ENCODE measurements around the gene GNG7. TPM values are rescaled to one million over a fixed set of nuclear protein-coding genes. Genes with fewer than 3 reads are reported as not detected.

The GNG7 gene
- polyA plus RNA-seq, 1 experiment = 0.57 TPM

GRCh38 chr19:2633693-2634075, 68.8 kb downstream of the GNG7 start:
- Histone ChIP-seq H3K27ac (ENCODE audit: low read depth, low read length) (no peak overlapping the region), H3K4me3 (ENCODE audit: low read depth, low read length) (no peak overlapping the region), H3K9me3 (ENCODE audit: control insufficient read depth, insufficient read depth, low read length) (peaks cover 20% of the 10 kb centered on the region), H3K27me3 (ENCODE audit: control insufficient read depth, insufficient read depth, low read length) (peaks cover 4% of the 10 kb centered on the region)
- no peak for TF ChIP-seq CTCF (IDR thresholded peaks at IDR 0.05; ENCODE audit: low read depth, low read length)
- POLR2A ChIA-PET = interaction anchor here (1.3 kb wide), 1 partner anchor 158 kb away, joined by 5 read pairs; the partner anchor contains the start of gene GADD45B
- DNase-seq (ENCODE audit: low read depth, low spot score) = no peak
- CTCF ChIA-PET = no interaction called here

- POLR2A ChIA-PET = no interaction called here
- DNase-seq (ENCODE audit: low read depth, low spot score) = no peak
- CTCF ChIA-PET = interaction anchor here (1.1 kb wide), 1 partner anchor 18 kb away, joined by 5 read pairs; no protein-coding TSS in a partner anchor
Measured at GRCh38 chr19:2631213-2631821, 71.2 kb downstream of the GNG7 start.

GRCh38 chr19:2630352-2631001, 72.0 kb downstream of the GNG7 start:
- DNase-seq (ENCODE audit: low read depth, low spot score) = no peak
- POLR2A ChIA-PET = no interaction called here
- CTCF ChIA-PET = interaction anchor here (1.1 kb wide), 1 partner anchor 17 kb away, joined by 5 read pairs; no protein-coding TSS in a partner anchor

More at GRCh38 chr19:2631213-2631821, 71.2 kb downstream of the GNG7 start:
- TF ChIP-seq CTCF (IDR thresholded peaks at IDR 0.05; ENCODE audit: low read depth, low read length) = no peak
- H3K9me3 ChIP-seq (ENCODE audit: control insufficient read depth, insufficient read depth, low read length) = peaks cover 21% of the 10 kb centered on the region
- H3K27me3 ChIP-seq (ENCODE audit: control insufficient read depth, insufficient read depth, low read length) = peaks cover 4% of the 10 kb centered on the region
- no peak overlapping the region for H3K4me3 ChIP-seq (ENCODE audit: low read depth, low read length)
- H3K27ac ChIP-seq (ENCODE audit: low read depth, low read length) = no peak overlapping the region

GRCh38 chr19:2629491-2630351, 72.8 kb downstream of the GNG7 start:
- CTCF ChIA-PET = interaction anchor here (2.4 kb wide), 1 partner anchor 7 kb away, joined by 16 read pairs; no protein-coding TSS in a partner anchor
- no peak for DNase-seq (ENCODE audit: low read depth, low spot score)
- POLR2A ChIA-PET = no interaction called here
- no peak for TF ChIP-seq CTCF (IDR thresholded peaks at IDR 0.05; ENCODE audit: low read depth, low read length)
- Histone ChIP-seq H3K9me3 (ENCODE audit: control insufficient read depth, insufficient read depth, low read length) (peaks cover 21% of the 10 kb centered on the region), H3K27ac (ENCODE audit: low read depth, low read length) (no peak overlapping the region), H3K27me3 (ENCODE audit: control insufficient read depth, insufficient read depth, low read length) (no peaks in the 10 kb centered on the region), H3K4me3 (ENCODE audit: low read depth, low read length) (no peak overlapping the region)

More at GRCh38 chr19:2630352-2631001, 72.0 kb downstream of the GNG7 start:
- no peak for TF ChIP-seq CTCF (IDR thresholded peaks at IDR 0.05; ENCODE audit: low read depth, low read length)
- H3K27ac ChIP-seq (ENCODE audit: low read depth, low read length) = no peak overlapping the region
- peaks cover 4% of the 10 kb centered on the region for H3K27me3 ChIP-seq (ENCODE audit: control insufficient read depth, insufficient read depth, low read length)
- no peak overlapping the region for H3K4me3 ChIP-seq (ENCODE audit: low read depth, low read length)
- H3K9me3 ChIP-seq (ENCODE audit: control insufficient read depth, insufficient read depth, low read length) = peaks cover 21% of the 10 kb centered on the region
